HG03103 (cell line): Measurements from ENCODE around the gene WASHC3.

Experiments used
- ATAC-seq: cut with Tn5 transposase; IDR thresholded peaks from one replicate; pipeline ENCODE4 v1.9.1; 2021; ENCODE audit warnings: low read depth; ENCODE audit not compliant: unreplicated experiment

Gene WASHC3

GRCh38 chr12:101982307-101982706, 79.5 kb downstream of the WASHC3 start:
- no peak for ATAC-seq

GRCh38 chr12:101981868-101982267, 79.9 kb downstream of the WASHC3 start:
- ATAC-seq = no peak

- ATAC-seq = no peak
These were observed 93.0 kb downstream of the WASHC3 start for GRCh38 chr12:101968770-101969169.

GRCh38 chr12:101967506-101967905, 94.3 kb downstream of the WASHC3 start:
- ATAC-seq = no peak

- ATAC-seq = no peak
These were observed 95.3 kb downstream of the WASHC3 start for GRCh38 chr12:101966496-101966895.

- ATAC-seq = no peak
These were observed 98.1 kb downstream of the WASHC3 start for GRCh38 chr12:101963697-101964096.
